OCI-LY1 (cell line): ENCODE measurements around the gene ALLC.

Source experiments
- EZH2 ChIP-seq: fragments of 200-600 bp; sonication (generic), shearing (Covaris generic); IDR thresholded peaks from 2 replicates; pipeline ENCODE4 v1.8.0; 2017; ENCODE audit warnings: borderline replicate concordance, mixed run types, mild to moderate bottlenecking, antibody characterized with exemption, low read length, moderate library complexity, mixed read lengths
- TF ChIP-seq, protein P1 (sequence below): fragments of 200-600 bp; sonication (generic), shearing (Covaris generic); IDR thresholded peaks from 2 replicates; pipeline ENCODE4 v1.5.1; 2017; ENCODE audit warnings: mild to moderate bottlenecking, antibody characterized with exemption, low read length, moderate library complexity, mixed read lengths

DNA sequence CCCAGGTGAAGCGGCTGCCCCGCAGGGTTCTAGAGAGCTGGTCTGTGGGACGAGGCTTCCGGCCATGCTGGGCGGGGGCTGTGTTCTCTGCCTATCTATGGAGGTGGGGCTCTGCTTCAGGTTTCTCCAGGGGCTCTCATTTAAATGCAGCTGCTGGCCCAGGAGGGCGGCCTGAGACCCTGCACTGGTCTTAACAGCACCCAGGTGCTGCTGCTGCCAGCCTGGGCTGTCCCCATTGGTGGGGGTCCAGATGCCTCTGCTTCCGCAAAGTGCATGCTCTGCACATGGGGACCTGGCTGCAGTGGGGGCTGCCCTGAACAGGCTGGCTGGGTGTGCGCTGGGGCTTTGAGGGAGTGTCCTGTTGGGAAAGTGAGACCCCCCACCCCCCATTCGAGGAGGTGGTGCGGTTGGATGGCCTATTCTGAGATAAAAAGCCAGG, 29.7 kb upstream of the ALLC start:
- TF ChIP-seq, protein P1, sequence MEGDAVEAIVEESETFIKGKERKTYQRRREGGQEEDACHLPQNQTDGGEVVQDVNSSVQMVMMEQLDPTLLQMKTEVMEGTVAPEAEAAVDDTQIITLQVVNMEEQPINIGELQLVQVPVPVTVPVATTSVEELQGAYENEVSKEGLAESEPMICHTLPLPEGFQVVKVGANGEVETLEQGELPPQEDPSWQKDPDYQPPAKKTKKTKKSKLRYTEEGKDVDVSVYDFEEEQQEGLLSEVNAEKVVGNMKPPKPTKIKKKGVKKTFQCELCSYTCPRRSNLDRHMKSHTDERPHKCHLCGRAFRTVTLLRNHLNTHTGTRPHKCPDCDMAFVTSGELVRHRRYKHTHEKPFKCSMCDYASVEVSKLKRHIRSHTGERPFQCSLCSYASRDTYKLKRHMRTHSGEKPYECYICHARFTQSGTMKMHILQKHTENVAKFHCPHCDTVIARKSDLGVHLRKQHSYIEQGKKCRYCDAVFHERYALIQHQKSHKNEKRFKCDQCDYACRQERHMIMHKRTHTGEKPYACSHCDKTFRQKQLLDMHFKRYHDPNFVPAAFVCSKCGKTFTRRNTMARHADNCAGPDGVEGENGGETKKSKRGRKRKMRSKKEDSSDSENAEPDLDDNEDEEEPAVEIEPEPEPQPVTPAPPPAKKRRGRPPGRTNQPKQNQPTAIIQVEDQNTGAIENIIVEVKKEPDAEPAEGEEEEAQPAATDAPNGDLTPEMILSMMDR, result no peak
- no peak for TF ChIP-seq EZH2
